ENCODE measurements around the gene TUBA4B.

The TUBA4B gene

GRCh38 chr2:219218732-219219701, 34.0 kb upstream of the TUBA4B start, which contains the start of gene ABCB6:
Gene ABCB6 (minus strand): TSS chr2:219218958. CDS start chr2:219218673, 285 bp downstream.
- DNase-seq, result peak in 1 of 2 donors; percentile 22

- DNase-seq, result no peak
Measured at GRCh38 chr2:219219784-219220532, 33.1 kb upstream of the TUBA4B start.

GRCh38 chr2:219220652-219221402, 32.2 kb upstream of the TUBA4B start:
- no peak for DNase-seq

DNA sequence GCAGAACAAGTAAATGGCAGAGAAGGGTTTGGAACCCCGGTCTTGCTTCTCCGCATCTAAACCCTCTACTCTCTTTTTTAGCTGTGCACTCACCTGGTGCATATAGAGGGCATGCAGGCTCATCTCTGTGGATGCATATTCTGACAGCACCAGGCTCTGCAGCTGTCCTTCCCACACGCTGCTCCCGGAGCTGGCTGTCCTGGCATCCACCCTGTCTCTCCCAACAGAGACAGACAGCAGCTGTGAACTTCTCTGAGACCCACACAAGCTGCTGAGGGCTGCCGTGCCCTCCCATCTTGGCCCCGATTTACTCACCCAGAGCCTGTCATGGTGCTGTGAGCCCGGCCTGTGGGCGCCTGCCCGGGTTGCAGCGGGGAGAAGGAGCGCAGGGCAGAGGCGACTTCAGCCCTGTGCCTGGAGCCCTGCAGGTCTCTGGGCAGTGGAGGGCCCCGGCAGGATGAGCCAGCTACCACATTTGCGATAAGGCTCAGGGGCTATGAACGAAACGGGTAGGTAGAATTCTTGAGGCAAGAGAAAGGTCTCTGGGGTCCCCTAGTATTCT, 31.0 kb upstream of the TUBA4B start:
- no peak for DNase-seq

- no peak for DNase-seq
Measured at GRCh38 chr2:219223831-219224610, 29.0 kb upstream of the TUBA4B start.

DNA sequence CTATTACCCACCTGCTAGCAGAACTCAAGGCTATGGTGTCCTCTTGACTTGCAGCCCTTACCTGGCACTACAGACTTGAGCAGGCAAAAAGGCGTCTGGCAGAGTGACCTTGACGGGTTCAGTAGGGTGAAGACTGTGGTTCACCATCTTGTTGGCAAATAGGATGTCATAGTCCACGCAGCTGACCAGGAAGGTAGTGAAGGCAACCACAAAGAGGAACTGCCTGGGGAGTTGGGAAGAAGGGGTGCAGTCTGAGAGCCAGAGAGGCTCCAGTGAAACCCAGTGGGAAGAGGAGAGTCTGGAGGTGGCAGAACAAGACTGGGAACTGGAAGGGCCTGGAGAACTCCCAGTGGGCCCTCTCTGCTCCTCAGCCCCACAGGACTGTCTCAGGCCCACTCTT, 27.7 kb upstream of the TUBA4B start:
- no peak for DNase-seq

DNA sequence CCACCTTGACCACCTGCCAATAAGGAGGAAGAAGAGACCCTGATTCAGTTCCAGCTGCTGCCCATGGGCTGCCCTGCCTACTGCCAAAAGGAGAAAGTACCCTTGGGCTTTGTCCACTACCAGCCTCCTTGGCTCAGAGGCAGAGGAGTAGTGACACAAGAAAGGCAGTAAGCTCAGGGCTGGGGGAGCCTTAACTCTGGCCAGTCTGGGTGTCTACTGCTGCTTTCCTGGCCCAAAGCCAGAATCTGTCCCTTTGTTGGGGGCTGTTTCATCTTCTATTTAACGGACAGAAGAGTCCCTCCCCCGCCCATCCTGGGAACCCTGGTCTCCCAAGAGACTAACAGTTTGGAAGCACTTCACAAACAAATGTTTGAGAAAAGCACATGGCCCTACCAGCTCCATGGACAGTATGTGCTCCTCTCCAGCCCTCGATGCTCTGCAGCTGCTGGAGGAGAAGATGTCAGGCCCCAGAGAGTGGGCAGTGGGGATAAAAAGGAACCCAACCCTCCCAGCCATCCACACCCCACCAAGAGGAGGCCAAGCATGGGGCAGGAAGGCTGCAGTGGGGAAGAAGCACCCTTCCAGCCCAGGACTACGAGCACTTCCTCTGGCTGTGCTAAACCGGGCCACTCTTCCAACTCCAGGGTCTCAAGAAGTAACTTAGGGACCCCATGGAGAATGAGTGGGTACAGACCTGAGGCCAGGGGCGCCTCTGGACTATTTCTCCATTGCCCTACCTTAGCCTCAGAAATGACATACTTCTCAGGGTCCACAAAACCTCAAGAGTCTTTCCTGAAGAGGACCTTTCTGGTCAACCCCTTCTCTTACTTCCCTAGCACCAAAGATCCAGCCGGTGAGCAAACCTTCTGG, 24.8 kb upstream of the TUBA4B start:
- no peak for DNase-seq

DNA sequence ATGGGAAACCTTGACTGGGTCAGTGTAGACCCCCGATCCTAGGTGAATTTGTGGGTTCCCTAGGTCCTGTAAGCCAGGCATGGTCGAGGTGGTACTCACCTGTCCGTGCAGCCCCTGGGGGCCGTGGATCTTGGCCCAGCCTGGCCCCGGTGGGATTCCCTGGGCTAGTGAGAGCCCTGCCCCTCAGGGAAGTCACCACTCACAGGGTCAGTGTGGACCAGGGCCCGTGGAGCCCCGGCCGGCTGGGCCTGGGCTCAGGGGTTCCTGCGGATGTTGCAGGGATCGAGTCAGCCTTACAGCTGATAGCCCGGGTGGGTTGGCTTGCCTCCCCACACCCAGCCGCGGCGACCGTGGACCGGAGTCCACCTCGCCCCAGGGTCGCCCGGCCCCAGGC, 24.1 kb upstream of the TUBA4B start:
- DNase-seq, result no peak

- DNase-seq, result peak; percentile 82 to 98
Measured at GRCh38 chr2:219229305-219230058, 23.6 kb upstream of the TUBA4B start, which contains the start of the genes ANKZF1 and ATG9A. Gene ANKZF1 (plus strand): TSS chr2:219229806. CDS start chr2:219230258, 452 bp downstream. Gene ATG9A (minus strand): TSS chr2:219229636. CDS start chr2:219228024, 1,612 bp downstream.

GRCh38 chr2:219230059-219230540, 22.9 kb upstream of the TUBA4B start:
- no peak for DNase-seq

GRCh38 chr2:219234331-219234730, 18.7 kb upstream of the TUBA4B start:
- DNase-seq, result no peak

DNA sequence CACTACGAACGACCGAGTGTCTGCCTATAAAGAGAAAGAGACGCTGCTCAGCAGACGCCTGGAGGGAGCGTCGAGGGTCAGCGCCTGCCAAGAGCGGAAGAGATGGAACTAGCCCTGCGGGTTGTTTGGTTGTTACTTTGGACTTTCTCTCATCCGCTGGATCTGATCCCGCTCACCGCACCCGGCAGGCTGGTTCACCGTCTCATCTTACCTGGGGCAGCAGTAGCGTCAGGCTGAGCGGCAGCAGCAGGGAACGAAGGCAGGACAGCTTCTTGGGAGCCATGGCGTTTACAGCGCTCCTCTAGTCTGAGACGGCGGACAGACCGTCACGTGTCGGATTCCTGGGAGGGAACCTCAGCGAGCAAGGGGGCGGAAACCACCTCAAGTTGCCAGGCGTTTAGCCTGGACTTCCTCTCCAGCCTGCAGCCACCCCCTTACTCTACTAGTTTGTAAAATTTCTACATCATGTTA, 9.7 kb upstream of the TUBA4B start:
- no peak for DNase-seq

DNA sequence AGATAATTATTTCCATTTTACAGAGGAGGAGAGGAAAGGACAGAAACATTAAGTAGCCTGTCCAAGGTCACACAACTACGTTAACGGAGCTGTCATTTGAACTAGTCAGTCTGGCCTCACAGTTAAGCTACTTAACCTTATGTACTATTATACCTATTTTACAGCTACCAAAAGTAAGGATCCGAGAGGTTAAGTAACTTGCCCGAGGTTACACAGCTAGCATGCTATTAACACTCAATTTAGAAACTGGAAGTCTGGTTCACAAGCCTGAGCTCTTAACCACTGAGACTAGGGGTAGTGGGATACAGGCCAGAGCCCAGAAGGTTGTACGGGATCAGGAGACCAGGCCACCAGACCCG, 8.3 kb upstream of the TUBA4B start:
- DNase-seq, result no peak

- DNase-seq, result peak; percentile 68 to 91
Measured at GRCh38 chr2:219245148-219245898, 7.7 kb upstream of the TUBA4B start, which contains the start of the genes GLB1L and STK16. Gene GLB1L (minus strand): TSS chr2:219245444. CDS start chr2:219243573, 1,871 bp downstream. Gene STK16 (plus strand): TSS chr2:219245479. CDS start chr2:219246000, 521 bp downstream.

DNA sequence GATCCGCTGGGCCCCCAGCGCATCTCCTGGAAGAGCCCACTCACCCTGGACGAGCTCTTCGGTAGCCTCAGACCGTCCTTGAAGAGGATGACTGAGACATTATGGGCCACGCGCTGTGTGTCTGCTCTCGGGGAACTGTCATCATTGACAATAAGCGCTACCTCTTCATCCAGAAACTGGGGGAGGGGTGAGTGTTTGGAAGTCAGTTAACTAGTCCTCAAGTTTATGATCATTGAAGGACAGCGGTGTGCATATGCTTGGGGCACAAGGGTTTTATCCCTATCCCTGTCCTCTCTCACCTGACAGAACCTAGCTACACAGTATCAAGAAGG, 7.2 kb upstream of the TUBA4B start:
- no peak for DNase-seq

DNA sequence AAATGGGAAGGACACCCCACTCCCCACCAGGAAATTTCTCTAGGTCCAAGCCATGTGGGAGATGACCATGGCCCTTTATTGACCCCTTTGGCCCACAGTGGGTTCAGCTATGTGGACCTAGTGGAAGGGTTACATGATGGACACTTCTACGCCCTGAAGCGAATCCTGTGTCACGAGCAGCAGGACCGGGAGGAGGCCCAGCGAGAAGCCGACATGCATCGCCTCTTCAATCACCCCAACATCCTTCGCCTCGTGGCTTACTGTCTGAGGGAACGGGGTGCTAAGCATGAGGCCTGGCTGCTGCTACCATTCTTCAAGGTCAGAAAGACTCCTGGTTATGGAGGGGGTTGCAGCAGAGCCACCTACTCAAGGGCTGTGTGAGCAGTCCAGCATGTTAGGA, 6.5 kb upstream of the TUBA4B start:
- no peak for DNase-seq

DNA sequence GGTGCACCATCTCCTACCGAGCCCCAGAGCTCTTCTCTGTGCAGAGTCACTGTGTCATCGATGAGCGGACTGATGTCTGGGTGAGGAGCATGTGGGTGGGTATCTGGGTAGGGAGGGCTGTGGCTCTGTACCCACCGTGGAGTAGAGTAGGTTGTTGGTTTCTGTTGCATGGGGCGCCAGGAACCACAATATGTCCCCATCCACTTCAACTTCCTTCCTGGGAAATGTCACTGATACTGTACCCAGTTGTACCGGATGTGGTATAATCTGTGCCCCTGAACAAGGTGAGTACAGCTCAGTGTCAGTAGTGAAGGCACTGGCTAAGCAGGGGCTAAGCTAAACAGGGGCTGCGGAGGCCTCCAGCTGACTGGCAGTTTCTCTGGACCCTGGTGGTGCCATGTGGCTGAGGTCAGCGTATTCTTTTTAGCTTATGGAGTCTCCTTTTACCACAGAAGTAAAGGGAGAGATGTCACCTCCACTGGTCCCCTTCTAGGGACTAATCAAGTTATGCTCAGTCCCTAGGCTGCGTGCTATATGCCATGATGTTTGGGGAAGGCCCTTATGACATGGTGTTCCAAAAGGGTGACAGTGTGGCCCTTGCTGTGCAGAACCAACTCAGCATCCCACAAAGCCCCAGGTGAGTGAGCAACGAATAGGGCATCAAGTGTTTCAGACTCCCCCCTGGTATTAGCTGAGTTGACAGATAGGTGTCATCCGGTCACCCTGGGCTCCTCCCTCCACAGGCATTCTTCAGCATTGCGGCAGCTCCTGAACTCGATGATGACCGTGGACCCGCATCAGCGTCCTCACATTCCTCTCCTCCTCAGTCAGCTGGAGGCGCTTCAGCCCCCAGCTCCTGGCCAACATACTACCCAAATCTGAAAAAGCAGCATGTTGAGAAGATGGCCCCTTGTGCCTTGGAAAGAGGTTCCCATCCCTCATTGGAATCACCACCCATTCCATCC, 5.1 kb upstream of the TUBA4B start:
- DNase-seq, result no peak

- DNase-seq, result no peak
Measured at GRCh38 chr2:219248845-219249202, 4.2 kb upstream of the TUBA4B start.

Measured in bone marrow (tissue), 2 donors.